Measurements from ENCODE around the gene R3HDM2.

Gene R3HDM2

DNA sequence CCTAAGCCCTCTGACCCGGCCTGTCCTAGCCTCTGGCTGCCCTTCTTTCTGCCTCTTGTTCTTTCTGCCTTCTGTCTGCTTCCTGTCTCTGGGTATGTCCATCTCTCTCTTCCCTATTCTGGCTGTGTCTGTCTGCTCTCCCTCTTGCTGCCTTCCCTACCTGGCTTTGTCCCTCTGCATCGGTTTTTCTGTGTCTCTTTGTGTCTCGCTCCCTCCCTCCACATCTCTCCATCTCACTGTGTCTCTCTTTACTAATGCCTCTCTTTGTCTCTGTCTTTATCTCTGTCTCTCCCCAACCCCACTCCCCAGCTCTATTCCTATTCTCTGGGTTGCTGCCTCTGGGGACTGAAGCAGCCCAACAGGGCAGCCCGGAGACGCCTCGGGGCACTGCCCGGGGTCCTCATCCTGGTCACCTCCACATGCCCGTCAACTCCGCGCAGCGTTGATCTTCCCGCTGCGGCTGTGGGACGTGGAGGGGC lies 191.2 kb downstream of the R3HDM2 start:
- no peaks in the 10 kb centered on the region for H3K36me3 ChIP-seq (ENCODE audit: insufficient read depth, low read length)
- H3K27ac ChIP-seq (ENCODE audit: low read depth, low read length) = no peak overlapping the region
- H3K4me3 ChIP-seq (ENCODE audit: low read depth in 1 of 2, low read length in 2 of 2) = peak overlapping the region; percentile 53 to 68
- no peaks in the 10 kb centered on the region for H3K9me3 ChIP-seq (ENCODE audit: low read length)
- peaks cover 72 to 95% of the 10 kb centered on the region in 2 donors for H3K27me3 ChIP-seq (ENCODE audit: control insufficient read depth in 1 of 2, insufficient read depth in 2 of 2, low read length in 2 of 2)
- no peak overlapping the region for H3K9ac ChIP-seq (ENCODE audit: low read length)
- H3K4me1 ChIP-seq (ENCODE audit: insufficient read depth, low read length) = peaks cover 53% of the 10 kb centered on the region

- H3K27me3 ChIP-seq (ENCODE audit: control insufficient read depth in 1 of 2, insufficient read depth in 2 of 2, low read length in 2 of 2) = peaks cover 66 to 89% of the 10 kb centered on the region in 2 donors
- H3K4me3 ChIP-seq (ENCODE audit: low read depth in 1 of 2, low read length in 2 of 2) = peak overlapping the region; percentile 44 to 68
- peaks cover 52% of the 10 kb centered on the region for H3K4me1 ChIP-seq (ENCODE audit: insufficient read depth, low read length)
- peaks cover 3% of the 10 kb centered on the region for H3K36me3 ChIP-seq (ENCODE audit: insufficient read depth, low read length)
- no peaks in the 10 kb centered on the region for H3K9me3 ChIP-seq (ENCODE audit: low read length)
- H3K9ac ChIP-seq (ENCODE audit: low read length) = no peak overlapping the region
- no peak overlapping the region for H3K27ac ChIP-seq (ENCODE audit: low read depth, low read length)
These were observed 191.8 kb downstream of the R3HDM2 start for GRCh38 chr12:57238854-57239554.

- peak overlapping the region; percentile 44 to 68 for H3K4me3 ChIP-seq (ENCODE audit: low read depth in 1 of 2, low read length in 2 of 2)
- no peaks in the 10 kb centered on the region for H3K9me3 ChIP-seq (ENCODE audit: low read length)
- no peak overlapping the region for H3K9ac ChIP-seq (ENCODE audit: low read length)
- peaks cover 59 to 81% of the 10 kb centered on the region in 2 donors for H3K27me3 ChIP-seq (ENCODE audit: control insufficient read depth in 1 of 2, insufficient read depth in 2 of 2, low read length in 2 of 2)
- peaks cover 12% of the 10 kb centered on the region for H3K36me3 ChIP-seq (ENCODE audit: insufficient read depth, low read length)
- H3K4me1 ChIP-seq (ENCODE audit: insufficient read depth, low read length) = peaks cover 44% of the 10 kb centered on the region
- no peak overlapping the region for H3K27ac ChIP-seq (ENCODE audit: low read depth, low read length)
These were observed 192.7 kb downstream of the R3HDM2 start for GRCh38 chr12:57237932-57238853.

DNA sequence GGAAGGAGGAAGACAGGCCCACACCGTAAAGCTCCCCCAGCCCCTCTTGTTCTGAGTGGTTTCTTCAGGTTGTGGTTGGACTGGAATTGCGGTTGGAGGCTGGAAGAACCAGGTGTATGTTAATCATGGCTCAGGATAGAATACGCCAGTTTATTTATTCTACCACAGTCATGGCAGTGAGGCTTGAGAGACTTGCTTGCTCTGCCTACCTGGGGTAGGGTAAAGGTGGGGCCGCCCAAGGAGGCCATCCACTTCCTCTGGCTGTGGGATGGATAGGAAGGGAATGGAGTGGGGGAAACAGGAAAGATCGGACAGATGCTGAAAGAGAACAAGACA lies 193.3 kb downstream of the R3HDM2 start:
- Histone ChIP-seq H3K27ac (ENCODE audit: low read depth, low read length) (no peak overlapping the region), H3K27me3 (ENCODE audit: control insufficient read depth in 1 of 2, insufficient read depth in 2 of 2, low read length in 2 of 2) (peaks cover 53 to 75% of the 10 kb centered on the region in 2 donors), H3K4me1 (ENCODE audit: insufficient read depth, low read length) (peaks cover 38% of the 10 kb centered on the region), H3K9ac (ENCODE audit: low read length) (no peak overlapping the region), H3K4me3 (ENCODE audit: low read depth in 1 of 2, low read length in 2 of 2) (peak overlapping the region in 1 of 2 donors; percentile 68), H3K9me3 (ENCODE audit: low read length) (no peaks in the 10 kb centered on the region), H3K36me3 (ENCODE audit: insufficient read depth, low read length) (peaks cover 18% of the 10 kb centered on the region)

GRCh38 chr12:57236925-57237595 lies 193.8 kb downstream of the R3HDM2 start:
- peaks cover 23% of the 10 kb centered on the region for H3K36me3 ChIP-seq (ENCODE audit: insufficient read depth, low read length)
- no peak overlapping the region for H3K9ac ChIP-seq (ENCODE audit: low read length)
- H3K4me3 ChIP-seq (ENCODE audit: low read depth in 1 of 2, low read length in 2 of 2) = no peak overlapping the region
- peaks cover 48 to 70% of the 10 kb centered on the region in 2 donors for H3K27me3 ChIP-seq (ENCODE audit: control insufficient read depth in 1 of 2, insufficient read depth in 2 of 2, low read length in 2 of 2)
- peaks cover 36% of the 10 kb centered on the region for H3K4me1 ChIP-seq (ENCODE audit: insufficient read depth, low read length)
- H3K9me3 ChIP-seq (ENCODE audit: low read length) = no peaks in the 10 kb centered on the region
- no peak overlapping the region for H3K27ac ChIP-seq (ENCODE audit: low read depth, low read length)

DNA sequence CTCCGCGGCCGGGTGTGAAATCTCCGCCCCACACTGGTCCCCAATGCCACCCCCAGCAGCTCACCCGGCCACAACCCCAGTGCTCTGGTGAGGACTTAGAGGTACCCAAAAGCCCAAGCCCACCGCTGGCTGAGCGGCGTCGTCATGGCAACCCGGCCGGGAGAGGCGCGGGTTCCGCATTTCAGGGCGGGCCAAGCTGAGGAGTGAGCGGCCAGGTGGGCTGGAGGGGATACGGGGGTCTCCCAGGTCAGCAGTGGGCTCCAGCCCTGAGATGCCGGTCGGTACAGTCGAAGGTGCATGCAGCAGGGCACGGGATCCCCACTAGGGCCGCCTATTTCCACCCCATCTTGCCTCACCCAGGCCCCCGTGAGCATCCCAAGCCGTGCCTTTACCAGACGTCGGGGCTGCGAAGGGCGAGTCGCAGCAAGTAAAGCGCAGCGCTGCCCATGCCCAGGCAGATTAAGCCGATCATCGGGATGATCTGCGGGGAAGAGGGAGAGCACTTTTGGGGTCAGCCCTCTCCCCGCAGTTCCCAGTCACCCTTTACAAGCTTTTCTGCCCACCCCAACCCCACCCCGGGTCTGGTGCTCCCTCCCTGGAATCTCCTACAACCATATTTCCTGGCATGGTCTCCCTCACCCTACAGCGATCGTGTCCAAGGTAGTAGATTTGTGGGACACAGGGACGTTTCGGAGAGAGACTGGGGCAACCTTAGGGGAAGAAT lies 194.5 kb downstream of the R3HDM2 start:
- no peak overlapping the region for H3K9ac ChIP-seq (ENCODE audit: low read length)
- peaks cover 33% of the 10 kb centered on the region for H3K4me1 ChIP-seq (ENCODE audit: insufficient read depth, low read length)
- no peak overlapping the region for H3K27ac ChIP-seq (ENCODE audit: low read depth, low read length)
- no peak overlapping the region for H3K4me3 ChIP-seq (ENCODE audit: low read depth in 1 of 2, low read length in 2 of 2)
- no peaks in the 10 kb centered on the region for H3K9me3 ChIP-seq (ENCODE audit: low read length)
- peaks cover 41 to 63% of the 10 kb centered on the region in 2 donors for H3K27me3 ChIP-seq (ENCODE audit: control insufficient read depth in 1 of 2, insufficient read depth in 2 of 2, low read length in 2 of 2)
- peaks cover 29% of the 10 kb centered on the region for H3K36me3 ChIP-seq (ENCODE audit: insufficient read depth, low read length)

DNA sequence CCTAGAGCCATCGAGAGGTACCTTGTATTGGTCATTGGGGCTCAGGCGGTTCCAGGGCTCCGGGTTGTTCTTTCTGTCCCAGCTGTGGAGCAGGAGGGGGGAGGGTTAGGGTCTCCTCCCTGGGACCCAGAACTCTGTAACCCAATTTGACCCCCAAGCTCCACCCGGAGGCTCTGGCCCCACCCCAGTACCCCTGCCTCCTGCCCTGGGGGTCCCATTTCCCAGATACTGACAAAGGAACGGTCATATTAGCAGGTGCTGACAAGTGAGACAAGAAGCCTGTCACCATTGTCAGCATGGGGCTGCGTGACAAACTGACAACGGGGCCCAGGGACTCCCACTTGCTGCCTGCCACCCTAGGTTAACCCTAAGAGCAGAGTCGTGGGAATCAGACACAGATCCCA lies 195.1 kb downstream of the R3HDM2 start:
- H3K27me3 ChIP-seq (ENCODE audit: control insufficient read depth in 1 of 2, insufficient read depth in 2 of 2, low read length in 2 of 2) = peaks cover 35 to 56% of the 10 kb centered on the region in 2 donors
- no peak overlapping the region for H3K27ac ChIP-seq (ENCODE audit: low read depth, low read length)
- no peak overlapping the region for H3K9ac ChIP-seq (ENCODE audit: low read length)
- peaks cover 31% of the 10 kb centered on the region for H3K36me3 ChIP-seq (ENCODE audit: insufficient read depth, low read length)
- H3K4me1 ChIP-seq (ENCODE audit: insufficient read depth, low read length) = peaks cover 29% of the 10 kb centered on the region
- H3K4me3 ChIP-seq (ENCODE audit: low read depth in 1 of 2, low read length in 2 of 2) = no peak overlapping the region
- H3K9me3 ChIP-seq (ENCODE audit: low read length) = no peaks in the 10 kb centered on the region

- H3K9ac ChIP-seq (ENCODE audit: low read length) = no peak overlapping the region
- H3K27ac ChIP-seq (ENCODE audit: low read depth, low read length) = no peak overlapping the region
- peaks cover 29% of the 10 kb centered on the region for H3K4me1 ChIP-seq (ENCODE audit: insufficient read depth, low read length)
- H3K9me3 ChIP-seq (ENCODE audit: low read length) = no peaks in the 10 kb centered on the region
- peaks cover 31% of the 10 kb centered on the region for H3K36me3 ChIP-seq (ENCODE audit: insufficient read depth, low read length)
- H3K4me3 ChIP-seq (ENCODE audit: low read depth in 1 of 2, low read length in 2 of 2) = no peak overlapping the region
- H3K27me3 ChIP-seq (ENCODE audit: control insufficient read depth in 1 of 2, insufficient read depth in 2 of 2, low read length in 2 of 2) = peaks cover 30 to 52% of the 10 kb centered on the region in 2 donors
These were observed 195.7 kb downstream of the R3HDM2 start for GRCh38 chr12:57235017-57235727.

DNA sequence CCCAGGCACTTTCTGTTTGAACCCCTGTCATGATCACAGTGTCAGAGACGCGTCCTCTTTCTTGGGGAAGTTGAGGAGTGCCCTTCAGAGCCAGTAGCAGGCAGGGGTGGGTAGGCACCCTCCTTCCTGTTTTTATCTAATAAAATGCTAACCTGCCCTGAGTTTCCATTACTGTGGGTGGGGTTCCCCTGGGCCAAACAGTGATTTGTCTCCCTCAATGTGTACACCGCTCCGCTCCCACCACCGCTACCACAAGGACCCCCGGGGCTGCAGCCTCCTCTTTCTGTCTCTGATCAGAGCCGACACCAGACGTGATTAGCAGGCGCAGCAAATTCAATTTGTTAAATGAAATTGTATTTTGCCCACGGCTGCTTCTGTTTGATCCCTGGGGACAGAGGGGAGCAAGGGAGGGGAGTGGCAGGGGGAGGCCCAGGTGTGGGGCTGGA lies 196.2 kb downstream of the R3HDM2 start:
- H3K4me3 ChIP-seq (ENCODE audit: low read depth in 1 of 2, low read length in 2 of 2) = no peak overlapping the region
- H3K27ac ChIP-seq (ENCODE audit: low read depth, low read length) = no peak overlapping the region
- no peak overlapping the region for H3K9ac ChIP-seq (ENCODE audit: low read length)
- peaks cover 25% of the 10 kb centered on the region for H3K4me1 ChIP-seq (ENCODE audit: insufficient read depth, low read length)
- H3K36me3 ChIP-seq (ENCODE audit: insufficient read depth, low read length) = peaks cover 31% of the 10 kb centered on the region
- H3K27me3 ChIP-seq (ENCODE audit: control insufficient read depth in 1 of 2, insufficient read depth in 2 of 2, low read length in 2 of 2) = peaks cover 24 to 46% of the 10 kb centered on the region in 2 donors
- no peaks in the 10 kb centered on the region for H3K9me3 ChIP-seq (ENCODE audit: low read length)

DNA sequence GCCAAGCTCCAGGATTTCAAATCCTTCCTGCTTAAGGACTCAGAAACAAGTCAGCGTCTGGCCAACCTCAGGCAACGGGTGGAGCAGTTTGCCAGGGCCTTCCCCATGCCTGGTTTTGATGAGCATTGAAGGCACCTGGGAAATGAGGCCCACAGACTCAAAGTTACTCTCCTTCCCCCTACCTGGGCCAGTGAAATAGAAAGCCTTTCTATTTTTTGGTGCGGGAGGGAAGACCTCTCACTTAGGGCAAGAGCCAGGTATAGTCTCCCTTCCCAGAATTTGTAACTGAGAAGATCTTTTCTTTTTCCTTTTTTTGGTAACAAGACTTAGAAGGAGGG lies 196.6 kb downstream of the R3HDM2 start:
- H3K4me1 ChIP-seq (ENCODE audit: insufficient read depth, low read length) = peaks cover 24% of the 10 kb centered on the region

More for the DNA sequence above, 196.6 kb downstream of the R3HDM2 start:
- H3K9ac ChIP-seq (ENCODE audit: low read length) = no peak overlapping the region
- no peak overlapping the region for H3K4me3 ChIP-seq (ENCODE audit: low read depth in 1 of 2, low read length in 2 of 2)
- peaks cover 20 to 42% of the 10 kb centered on the region in 2 donors for H3K27me3 ChIP-seq (ENCODE audit: control insufficient read depth in 1 of 2, insufficient read depth in 2 of 2, low read length in 2 of 2)
- H3K9me3 ChIP-seq (ENCODE audit: low read length) = no peaks in the 10 kb centered on the region
- H3K36me3 ChIP-seq (ENCODE audit: insufficient read depth, low read length) = peaks cover 31% of the 10 kb centered on the region
- H3K27ac ChIP-seq (ENCODE audit: low read depth, low read length) = no peak overlapping the region

All from muscle layer of colon (tissue), 2 donors.